H1 (cell line): Measurements from ENCODE around the gene MIOX. TPM values are rescaled to one million over a fixed set of nuclear protein-coding genes. Genes with fewer than 3 reads are reported as not detected.

Experiments
- KDM4A ChIP-seq: IDR thresholded peaks from one replicate; pipeline ENCODE4 v1.7.1; 2012; ENCODE audit warnings: low read depth, mild to moderate bottlenecking, moderate library complexity, low read length, inconsistent platforms; ENCODE audit not compliant: severe bottlenecking
- polyA plus RNA-seq, 7 experiments: library from polyadenylated mRNA; depleted of rRNA in 3 of 7; stranded (reverse) in 5 of 7; unstranded in 2 of 7; fragments of >200 nt in 5 of 7; fragments of 200-250 nt in 2 of 7; gene quantifications; 1 replicate in 5 of 7; 2 replicates in 1 of 7; 4 replicates in 1 of 7; pipeline versions ENCODE4 v1.2.1 to v1.2.3, GENCODE V29; 2011 to 2013; ENCODE audit warnings: missing spikeins in 2 of 7, mixed read lengths in 2 of 7
- total RNA-seq: library from RNA; stranded (reverse); fragmentation: NEBNext Ultra II Directional; extraction: Animal tissue kit (Norgen Biotek cat#: 25700); gene quantifications from 2 replicates; pipeline ENCODE4 v1.2.1, GENCODE V29; 2021

MIOX gene
- total and polyA plus RNA-seq, 2 of the 8 experiments (the other 6 are each of a cell fraction or from before 2014, with no cell fraction given), result 0.30 to 0.32 TPM

DNA sequence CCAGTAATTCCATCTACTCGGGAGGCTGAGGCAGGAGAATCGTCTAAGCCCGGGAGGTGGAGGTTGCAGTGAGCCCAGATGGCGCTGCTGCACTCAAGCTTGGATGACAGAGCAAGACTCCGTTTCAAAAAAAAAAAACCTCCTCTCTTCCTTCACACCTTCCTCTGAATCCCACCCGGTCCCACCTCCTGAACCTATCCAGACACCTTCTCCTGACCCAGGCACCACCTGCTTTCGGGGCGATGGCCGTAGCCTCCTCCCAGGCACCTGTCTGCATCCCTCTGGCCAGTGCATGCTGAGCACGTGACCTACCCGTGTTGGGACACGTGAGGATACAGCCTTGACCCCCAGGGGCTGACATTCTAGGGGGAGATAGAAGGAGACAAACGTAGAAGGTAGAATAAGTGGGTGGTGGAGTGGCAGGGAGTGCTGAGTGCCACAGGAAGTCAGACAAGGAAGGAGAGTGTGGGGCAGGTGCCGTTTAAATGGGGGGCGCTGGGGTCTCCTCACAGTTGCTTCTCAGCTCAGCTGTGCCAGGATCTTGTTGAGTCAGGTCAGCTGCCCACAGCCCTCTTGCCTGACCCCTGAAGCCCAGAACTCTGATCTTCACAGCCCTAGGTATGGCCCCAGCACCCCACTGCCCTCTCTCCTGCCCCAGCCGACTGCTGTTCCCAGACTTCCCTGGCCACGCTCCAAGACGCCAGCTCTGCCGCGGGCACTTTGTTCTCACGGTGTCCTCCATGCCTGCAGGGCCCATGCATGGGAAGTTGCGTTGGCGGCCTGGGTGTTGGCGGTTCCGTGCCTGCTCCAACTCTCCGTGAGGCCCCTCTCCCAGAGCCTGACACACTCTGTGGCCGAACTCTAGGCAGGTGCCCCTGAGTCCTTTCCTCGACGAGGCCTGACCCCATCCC, 1.2 kb upstream of the MIOX start (continued):
- no peak for TF ChIP-seq KDM4A
